Liver (tissue), 9 donors: Measurements from ENCODE around the gene PLCD1. TPM values are rescaled to one million over a fixed set of nuclear protein-coding genes. Genes with fewer than 3 reads are reported as not detected.

Experiments used
- DNase-seq: peaks from one replicate; pipeline ENCODE4 v3.0.0-alpha.2; 2017; ENCODE audit warnings: low spot score
- H3K27ac ChIP-seq, 2 donors: one replicate each; pipeline ENCODE4 v1.7.0; 2013; ENCODE audit warnings: inconsistent platforms in 2 of 2, low read length in 2 of 2, control low read depth in 1 of 2, low read depth in 1 of 2, mild to moderate bottlenecking in 1 of 2
- H3K27me3 ChIP-seq, 4 donors: one replicate each; pipeline versions ENCODE4 v1.6.1 to v1.7.0; 2013; ENCODE audit warnings: low read length in 3 of 4, inconsistent platforms in 1 of 4, mild to moderate bottlenecking in 1 of 4, moderate library complexity in 1 of 4; ENCODE audit not compliant: control insufficient read depth in 4 of 4, insufficient read depth in 4 of 4
- H3K36me3 ChIP-seq, 4 donors: one replicate each; pipeline versions ENCODE4 v1.6.1 to v1.7.0; 2013; ENCODE audit warnings: low read length in 3 of 4, mild to moderate bottlenecking in 3 of 4, low read depth in 1 of 4, moderate library complexity in 1 of 4; ENCODE audit not compliant: control insufficient read depth in 4 of 4, insufficient read depth in 3 of 4
- H3K4me1 ChIP-seq, 4 donors: one replicate each; pipeline versions ENCODE4 v1.6.1 to v1.7.0; 2013; ENCODE audit warnings: low read length in 3 of 4, mild to moderate bottlenecking in 3 of 4, moderate library complexity in 1 of 4; ENCODE audit not compliant: control insufficient read depth in 4 of 4, insufficient read depth in 4 of 4
- H3K4me3 ChIP-seq, 3 donors: one replicate each; pipeline versions ENCODE4 v1.6.1 to v1.7.0; 2013; ENCODE audit warnings: low read length in 3 of 3, control low read depth in 1 of 3, low read depth in 1 of 3, mild to moderate bottlenecking in 1 of 3
- H3K9ac ChIP-seq, 2 donors: one replicate each; pipeline ENCODE4 v1.7.0; 2013; ENCODE audit warnings: low read length in 2 of 2, mild to moderate bottlenecking in 2 of 2, moderate library complexity in 2 of 2, control low read depth in 1 of 2, low read depth in 1 of 2
- H3K9me3 ChIP-seq, 4 donors: one replicate each; pipeline versions ENCODE4 v1.6.1 to v1.7.0; 2013; ENCODE audit warnings: low read length in 3 of 4; ENCODE audit not compliant: control insufficient read depth in 4 of 4
- EGR1 ChIP-seq, 2 donors: IDR thresholded peaks; 2 replicates each; pipeline ENCODE4 v1.6.1; 2016 to 2018; ENCODE audit warnings: antibody characterized with exemption in 2 of 2, low read depth in 2 of 2
- FOXA2 ChIP-seq: IDR thresholded peaks from 2 replicates; pipeline ENCODE4 v1.6.1; 2016; ENCODE audit warnings: antibody characterized with exemption
- GABPA ChIP-seq, 2 donors: IDR thresholded peaks in 1 of 2; conservative IDR thresholded peaks in 1 of 2; 2 replicates each; pipeline ENCODE4 v1.6.1; 2016; ENCODE audit warnings: antibody characterized with exemption in 2 of 2, mild to moderate bottlenecking in 1 of 2, moderate library complexity in 1 of 2
- HNF4A ChIP-seq, 2 donors: conservative IDR thresholded peaks; 2 replicates each; pipeline ENCODE4 v1.6.1; 2016; ENCODE audit warnings: antibody characterized with exemption in 2 of 2, mild to moderate bottlenecking in 2 of 2
- HNF4G ChIP-seq: IDR thresholded peaks from 2 replicates; pipeline ENCODE4 v1.6.1; 2016; ENCODE audit warnings: antibody characterized with exemption
- JUND ChIP-seq, 2 donors: IDR thresholded peaks; 2 replicates each; pipeline ENCODE4 v1.6.1; 2016; ENCODE audit warnings: antibody characterized with exemption in 2 of 2
- NR2F2 ChIP-seq: IDR thresholded peaks from 2 replicates; pipeline ENCODE4 v1.6.1; 2016; ENCODE audit warnings: antibody characterized with exemption
- RAD21 ChIP-seq, 2 donors: IDR thresholded peaks; 2 replicates each; pipeline ENCODE4 v1.6.1; 2016; ENCODE audit warnings: antibody characterized with exemption in 2 of 2, mild to moderate bottlenecking in 2 of 2
- REST ChIP-seq: IDR thresholded peaks from 2 replicates; pipeline ENCODE4 v1.6.1; 2016; ENCODE audit warnings: antibody characterized with exemption, mild to moderate bottlenecking
- SP1 ChIP-seq: IDR thresholded peaks from 2 replicates; pipeline ENCODE4 v1.6.1; 2018; ENCODE audit warnings: antibody characterized with exemption, mild to moderate bottlenecking
- TAF1 ChIP-seq: conservative IDR thresholded peaks from 2 replicates; pipeline ENCODE4 v1.6.1; 2016; ENCODE audit warnings: antibody characterized with exemption, mild to moderate bottlenecking
- YY1 ChIP-seq: IDR thresholded peaks from 2 replicates; pipeline ENCODE4 v1.6.1; 2016; ENCODE audit warnings: antibody characterized with exemption, mild to moderate bottlenecking
- ZBTB33 ChIP-seq: IDR thresholded peaks from 2 replicates; pipeline ENCODE4 v1.6.1; 2016; ENCODE audit warnings: antibody characterized with exemption
- WGBS: extraction: QIAGEN DNeasy Blood & Tissue Kit; methylation state at CpG from one replicate; pipeline ENCODE4 v1.1.7; 2013; 5-methylcytosine and 5-hydroxymethylcytosine counted together
- polyA plus RNA-seq, 2 donors: library from polyadenylated mRNA; stranded (reverse) in 1 of 2; unstranded in 1 of 2; fragments of 200-250 nt in 1 of 2; fragments of >200 nt in 1 of 2; fragmentation: Nextera tagmentation in 1 of 2; extraction: Ambion mirVana in 1 of 2; gene quantifications; one replicate each; pipeline versions ENCODE4 v1.2.1 to v1.2.3, GENCODE V29; 2013 to 2015
- total RNA-seq, 2 donors: library from RNA; depleted of rRNA; stranded (reverse); fragments of >200 nt; gene quantifications; one replicate each; pipeline ENCODE4 v1.2.3, GENCODE V29; 2014
- TF ChIP-seq, protein P1 (sequence below): IDR thresholded peaks from 2 replicates; pipeline ENCODE4 v1.6.1; 2016; ENCODE audit warnings: antibody characterized with exemption
- TF ChIP-seq, protein P2 (sequence below): fragments of 150-350 bp; IDR thresholded peaks from 2 replicates; pipeline ENCODE4 v1.5.1; 2017; ENCODE audit warnings: improper control_type of control experiment, low read depth, low read length; ENCODE audit not compliant: missing input control
- donor health status: healthy.
- donor health status: healthy.
- donor health status: healthy.
- donor health status: healthy.
- donor health status: healthy.

Gene PLCD1
- total and polyA plus RNA-seq, 4 donors, result 6.7 to 10.5 (median 9.1) TPM

GRCh38 chr3:38059591-38059990 is 30.1 kb upstream of the PLCD1 start:
- DNase-seq, result no peak
- Histone ChIP-seq H3K4me1 (peaks cover 0 to 6% (median 4%) of the 10 kb centered on the region in 4 donors), H3K9me3 (no peaks in the 10 kb centered on the region), H3K27ac (no peak overlapping the region), H3K27me3 (no peaks in the 10 kb centered on the region), H3K4me3 (no peak overlapping the region), H3K36me3 (no peaks in the 10 kb centered on the region), H3K9ac (no peak overlapping the region)
- WGBS, result 91% methylated on average over 7 of the region's 7 CpGs
- TF ChIP-seq YY1 (no peak), HNF4A (conservative IDR thresholded peaks at IDR 0.05) (no peak), FOXA2 (no peak), RAD21 (IDR thresholded peaks at IDR 0.05) (no peak), JUND (IDR thresholded peaks at IDR 0.05) (no peak), EGR1 (IDR thresholded peaks at IDR 0.05; ENCODE audit: low read depth in 2 of 2) (no peak)
- TF ChIP-seq, protein P1, sequence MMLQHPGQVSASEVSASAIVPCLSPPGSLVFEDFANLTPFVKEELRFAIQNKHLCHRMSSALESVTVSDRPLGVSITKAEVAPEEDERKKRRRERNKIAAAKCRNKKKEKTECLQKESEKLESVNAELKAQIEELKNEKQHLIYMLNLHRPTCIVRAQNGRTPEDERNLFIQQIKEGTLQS, result no peak
- TF ChIP-seq, protein P2, sequence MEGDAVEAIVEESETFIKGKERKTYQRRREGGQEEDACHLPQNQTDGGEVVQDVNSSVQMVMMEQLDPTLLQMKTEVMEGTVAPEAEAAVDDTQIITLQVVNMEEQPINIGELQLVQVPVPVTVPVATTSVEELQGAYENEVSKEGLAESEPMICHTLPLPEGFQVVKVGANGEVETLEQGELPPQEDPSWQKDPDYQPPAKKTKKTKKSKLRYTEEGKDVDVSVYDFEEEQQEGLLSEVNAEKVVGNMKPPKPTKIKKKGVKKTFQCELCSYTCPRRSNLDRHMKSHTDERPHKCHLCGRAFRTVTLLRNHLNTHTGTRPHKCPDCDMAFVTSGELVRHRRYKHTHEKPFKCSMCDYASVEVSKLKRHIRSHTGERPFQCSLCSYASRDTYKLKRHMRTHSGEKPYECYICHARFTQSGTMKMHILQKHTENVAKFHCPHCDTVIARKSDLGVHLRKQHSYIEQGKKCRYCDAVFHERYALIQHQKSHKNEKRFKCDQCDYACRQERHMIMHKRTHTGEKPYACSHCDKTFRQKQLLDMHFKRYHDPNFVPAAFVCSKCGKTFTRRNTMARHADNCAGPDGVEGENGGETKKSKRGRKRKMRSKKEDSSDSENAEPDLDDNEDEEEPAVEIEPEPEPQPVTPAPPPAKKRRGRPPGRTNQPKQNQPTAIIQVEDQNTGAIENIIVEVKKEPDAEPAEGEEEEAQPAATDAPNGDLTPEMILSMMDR, result no peak

GRCh38 chr3:38059148-38059547 is 29.7 kb upstream of the PLCD1 start:
- TF ChIP-seq GABPA (IDR thresholded peaks at IDR 0.05 in 1 of 2, conservative IDR thresholded peaks at IDR 0.05 in 1 of 2) (no peak), NR2F2 (no peak), HNF4G (no peak), REST (no peak), ZBTB33 (no peak), EGR1 (IDR thresholded peaks at IDR 0.05; ENCODE audit: low read depth in 2 of 2) (no peak), SP1 (no peak), TAF1 (no peak)
- H3K4me3 ChIP-seq, result no peak overlapping the region
- WGBS, result 83% methylated on average over 2 of the region's 2 CpGs
- H3K27ac ChIP-seq, result no peak overlapping the region
- H3K4me1 ChIP-seq, result peaks cover 0 to 6% (median 4%) of the 10 kb centered on the region in 4 donors
- no peak for DNase-seq
- no peaks in the 10 kb centered on the region for H3K27me3 ChIP-seq
- H3K36me3 ChIP-seq, result no peaks in the 10 kb centered on the region
- no peak overlapping the region for H3K9ac ChIP-seq
- no peaks in the 10 kb centered on the region for H3K9me3 ChIP-seq
